ENCODE data around the gene PCDHGA6. TPM values are rescaled to one million over a fixed set of nuclear protein-coding genes. Genes with fewer than 3 reads are reported as not detected.
"Not testable (repeated sequence)": the region's sequence is repeated elsewhere in the genome, so short reads cannot be mapped to it uniquely, and the experiment has no call there.

The PCDHGA6 gene
- total RNA-seq, 2 donors from 2014 or later, result 0.82 to 1.5 TPM

GRCh38 chr5:141417494-141418172 is 43.9 kb downstream of the PCDHGA6 start, which contains the start of gene PCDHGB7:
PCDHGB7 (plus strand) TSS chr5:141417677; CDS start chr5:141417860, 183 bp downstream.
- DNase-seq, result peak; percentile 52
- H3K36me3 ChIP-seq; H3K9me3 ChIP-seq; H3K27me3 ChIP-seq; H3K27ac ChIP-seq; H3K4me1 ChIP-seq; H3K9ac ChIP-seq (ENCODE audit: low read depth in 2 of 2, low read length in 2 of 2): not testable (repeated sequence)
- TF ChIP-seq CTCF (IDR thresholded peaks at IDR 0.05), result peak; percentile 32
- peak within 1 kb of the TSS; percentile 26 for H3K4me3 ChIP-seq
- intact Hi-C loops (cut with DNase I), result loop anchor here (10.0 kb wide), 2 partner anchors 107 to 147 kb away; no protein-coding TSS in a partner anchor

GRCh38 chr5:141419074-141419880 is 45.6 kb downstream of the PCDHGA6 start:
- intact Hi-C loops (cut with DNase I), result loop anchor here (10.0 kb wide), 2 partner anchors 106 to 146 kb away; no protein-coding TSS in a partner anchor
- no peak for DNase-seq
- H3K9me3 ChIP-seq, result peaks cover 11% of the 10 kb centered on the region
- no peak overlapping the region for H3K27ac ChIP-seq
- no peaks in the 10 kb centered on the region for H3K4me1 ChIP-seq
- H3K9ac ChIP-seq (ENCODE audit: low read depth in 2 of 2, low read length in 2 of 2), result no peak overlapping the region
- H3K27me3 ChIP-seq, result peaks cover 5% of the 10 kb centered on the region
- TF ChIP-seq CTCF (IDR thresholded peaks at IDR 0.05), result no peak
- no peaks in the 10 kb centered on the region for H3K36me3 ChIP-seq
- no peak overlapping the region for H3K4me3 ChIP-seq

- TF ChIP-seq CTCF (IDR thresholded peaks at IDR 0.05), result no peak
- intact Hi-C loops (cut with DNase I), result no loop called here
- Histone ChIP-seq H3K27ac (no peak within 1 kb of the TSS), H3K9me3 (peaks cover 11% of the 10 kb centered on the region), H3K9ac (ENCODE audit: low read depth in 2 of 2, low read length in 2 of 2) (no peak within 1 kb of the TSS), H3K27me3 (peaks cover 5% of the 10 kb centered on the region), H3K36me3 (no peaks in the 10 kb centered on the region), H3K4me1 (no peaks in the 10 kb centered on the region), H3K4me3 (peak within 1 kb of the TSS; percentile 18)
- peak; percentile 38 for DNase-seq
Measured at GRCh38 chr5:141420855-141421488, 47.3 kb downstream of the PCDHGA6 start, which contains the start of gene PCDHGA11. PCDHGA11 (plus strand) TSS chr5:141421051; CDS start chr5:141421228, 177 bp downstream.

- peaks cover 5% of the 10 kb centered on the region for H3K27me3 ChIP-seq
- H3K4me3 ChIP-seq, result no peak overlapping the region
- H3K9ac ChIP-seq (ENCODE audit: low read depth in 2 of 2, low read length in 2 of 2), result no peak overlapping the region
Measured at GRCh38 chr5:141421489-141421855, 47.8 kb downstream of the PCDHGA6 start.

More at GRCh38 chr5:141421489-141421855, 47.8 kb downstream of the PCDHGA6 start:
- no peak for TF ChIP-seq CTCF (IDR thresholded peaks at IDR 0.05)
- DNase-seq, result no peak
- Histone ChIP-seq H3K27ac (no peak overlapping the region), H3K4me1 (no peaks in the 10 kb centered on the region), H3K36me3 (no peaks in the 10 kb centered on the region), H3K9me3 (peaks cover 11% of the 10 kb centered on the region)
- intact Hi-C loops (cut with DNase I), result no loop called here
